Measurements from ENCODE around the gene HEPACAM. TPM values are rescaled to one million over a fixed set of nuclear protein-coding genes. Genes with fewer than 3 reads are reported as not detected.

The HEPACAM gene
- total RNA-seq, 1 donor from 2014 or later: not detected

Other genes with a start within 250 kb of the HEPACAM start
- gene NRGN, start 196.1 kb downstream of the HEPACAM start, total RNA-seq: 1.1 TPM
- gene VSIG2, start 183.8 kb downstream of the HEPACAM start, total RNA-seq: 8.8 TPM
- gene ESAM, start 173.8 kb downstream of the HEPACAM start, total RNA-seq: 8.5 TPM
- 4.1 TPM for gene MSANTD2, start 135.6 kb downstream of the HEPACAM start, total RNA-seq
- 2.6 TPM for gene ROBO3, start 70.6 kb downstream of the HEPACAM start, total RNA-seq
- 2.3 TPM for gene ROBO4, start 38.2 kb downstream of the HEPACAM start, total RNA-seq
- not detected for gene HEPN1, start 16.8 kb downstream of the HEPACAM start, total RNA-seq
- gene CCDC15, start 18.2 kb upstream of the HEPACAM start, total RNA-seq: 2.4 TPM
- 15.5 TPM for gene SLC37A2, start 127.3 kb upstream of the HEPACAM start, total RNA-seq
- gene TMEM218, start 175.6 kb upstream of the HEPACAM start, total RNA-seq: 14.3 TPM
- gene PKNOX2, start 228.7 kb upstream of the HEPACAM start, total RNA-seq: 0.28 TPM

Measured in esophagus mucosa (tissue), 1 donor.